IMR-90 (cell line): ENCODE measurements around the gene STON2. TPM values are rescaled to one million over a fixed set of nuclear protein-coding genes. Genes with fewer than 3 reads are reported as not detected.

Source experiments
- ATAC-seq: fragments of 200-7000 bp; cut with Tn5 transposase; 2 replicates; pipeline ENCODE4 v1.9.1; 2020; ENCODE audit warnings: low read depth, mild to moderate bottlenecking, moderate library complexity
- BruUV-seq: library from RNA; stranded (reverse); fragments of 400-500 nt; replicated peaks from 2 replicates; lab custom pipeline; 2021; lab: Mats Ljungman, UMichigan
- CTCF ChIA-PET: fragments of 300-600 bp; formaldehyde crosslinking; extraction: SDS; loops from one replicate; lab custom pipeline; 2021; ENCODE audit warnings: antibody characterized with exemption; lab: Yijun Ruan, JAX
- POLR2A ChIA-PET: fragments of 300-600 bp; sonication (Branson Sonifier 250); formaldehyde crosslinking; loops from one replicate; lab custom pipeline; 2022; ENCODE audit warnings: antibody characterized with exemption; ENCODE audit not compliant: unreplicated experiment; lab: Charles Lee
- DNase-seq: peaks from one replicate; pipeline ENCODE4 v3.0.0; 2013
- H2AFZ ChIP-seq: replicated peaks from 2 replicates; pipeline ENCODE3; 2013; ENCODE audit warnings: low read length, mild to moderate bottlenecking; ENCODE audit not compliant: poor library complexity
- H2AK5ac ChIP-seq: 2 replicates; pipeline ENCODE4 v1.6.1; 2013; ENCODE audit warnings: low read depth, low read length, inconsistent platforms
- H2AK9ac ChIP-seq: replicated peaks from 2 replicates; pipeline ENCODE3; 2013; ENCODE audit warnings: mild to moderate bottlenecking, low read depth, low read length, moderate library complexity; ENCODE audit not compliant: poor library complexity
- H2BK120ac ChIP-seq: 2 replicates; pipeline ENCODE4 v1.6.1; 2013; ENCODE audit warnings: low read depth, low read length, inconsistent platforms
- H2BK15ac ChIP-seq: 3 replicates; pipeline ENCODE4 v1.6.1; 2013; ENCODE audit warnings: low read depth, low read length, inconsistent platforms
- H2BK20ac ChIP-seq: 2 replicates; pipeline ENCODE4 v1.6.1; 2013; ENCODE audit warnings: low read depth, mild to moderate bottlenecking, inconsistent platforms, low read length, moderate library complexity
- H2BK5ac ChIP-seq: 2 replicates; pipeline ENCODE4 v1.6.1; 2013; ENCODE audit warnings: mild to moderate bottlenecking, low read depth, low read length, inconsistent platforms; ENCODE audit not compliant: poor library complexity, severe bottlenecking
- H3K14ac ChIP-seq: replicated peaks from 2 replicates; pipeline ENCODE4 v1.6.1; 2013; ENCODE audit warnings: low read depth, low read length, inconsistent platforms
- H3K18ac ChIP-seq: 2 replicates; pipeline ENCODE4 v1.6.1; 2013; ENCODE audit warnings: low read depth, low read length, control low read depth
- H3K23ac ChIP-seq: 2 replicates; pipeline ENCODE4 v1.6.1; 2013; ENCODE audit warnings: low read depth, low read length, inconsistent platforms
- H3K27ac ChIP-seq: 2 replicates; pipeline ENCODE4 v1.5.1; 2013; ENCODE audit warnings: mild to moderate bottlenecking, control low read depth, low read length; ENCODE audit not compliant: insufficient read depth
- H3K27me3 ChIP-seq: 2 replicates; pipeline ENCODE4 v1.6.1; 2013; ENCODE audit warnings: low read length; ENCODE audit not compliant: control insufficient read depth, insufficient read depth
- H3K36me3 ChIP-seq: 2 replicates; pipeline ENCODE4 v1.6.1; 2013; ENCODE audit warnings: low read length, mixed read lengths; ENCODE audit not compliant: control insufficient read depth, insufficient read depth
- H3K4ac ChIP-seq: 2 replicates; pipeline ENCODE4 v1.6.1; 2013; ENCODE audit warnings: low read depth, low read length, inconsistent platforms
- H3K4me1 ChIP-seq: 2 replicates; pipeline ENCODE4 v1.6.1; 2013; ENCODE audit warnings: low read length, mixed read lengths; ENCODE audit not compliant: control insufficient read depth, insufficient read depth
- H3K4me2 ChIP-seq: 2 replicates; pipeline ENCODE4 v1.6.1; 2013; ENCODE audit warnings: low read depth, mild to moderate bottlenecking, control low read depth, low read length, moderate library complexity
- H3K4me3 ChIP-seq: 2 replicates; pipeline ENCODE4 v1.5.1; 2013; ENCODE audit warnings: low read depth, mild to moderate bottlenecking, control low read depth, low read length, moderate library complexity; ENCODE audit not compliant: insufficient read depth
- H3K56ac ChIP-seq: 2 replicates; pipeline ENCODE4 v1.6.1; 2013; ENCODE audit warnings: low read length, inconsistent platforms; ENCODE audit not compliant: insufficient read depth; ENCODE audit errors: extremely low read depth
- H3K79me1 ChIP-seq, 2 experiments: 2 replicates each; pipeline ENCODE4 v1.6.1; 2013; ENCODE audit warnings: low read length in 2 of 2, inconsistent platforms in 1 of 2, low read depth in 1 of 2
- H3K9ac ChIP-seq: 2 replicates; pipeline ENCODE4 v1.6.1; 2013; ENCODE audit warnings: low read depth, low read length, control low read depth
- H3K9me1 ChIP-seq: 2 replicates; pipeline ENCODE4 v1.6.1; 2013; ENCODE audit warnings: low read length, inconsistent platforms; ENCODE audit not compliant: insufficient read depth
- H3K9me3 ChIP-seq: 2 replicates; pipeline ENCODE4 v1.6.1; 2013; ENCODE audit warnings: low read length; ENCODE audit not compliant: control insufficient read depth, insufficient read depth
- H4K20me1 ChIP-seq: 2 replicates; pipeline ENCODE4 v1.6.1; 2013; ENCODE audit warnings: low read length, inconsistent platforms; ENCODE audit not compliant: insufficient read depth
- H4K5ac ChIP-seq: 2 replicates; pipeline ENCODE4 v1.6.1; 2013; ENCODE audit warnings: mild to moderate bottlenecking, low read depth, low read length, control low read depth
- H4K8ac ChIP-seq, 2 experiments: 2 replicates each; pipeline ENCODE4 v1.6.1; 2013; ENCODE audit warnings: low read depth in 2 of 2, low read length in 2 of 2, control low read depth in 1 of 2, inconsistent platforms in 1 of 2
- H4K91ac ChIP-seq: 2 replicates; pipeline ENCODE4 v1.6.1; 2013; ENCODE audit warnings: low read depth, low read length, inconsistent platforms; ENCODE audit not compliant: insufficient read depth
- BHLHE40 ChIP-seq: fragments of 150-350 bp; IDR thresholded peaks from 2 replicates; pipeline ENCODE4 v1.6.1; 2016; ENCODE audit warnings: mild to moderate bottlenecking, low read depth, low read length
- CEBPB ChIP-seq: IDR thresholded peaks from 2 replicates; pipeline ENCODE4 v1.6.1; 2012; ENCODE audit warnings: low read depth, low read length, improper control_type of control experiment
- CHD1 ChIP-seq: IDR thresholded peaks from 2 replicates; pipeline ENCODE4 v1.6.1; 2012; ENCODE audit warnings: low read depth, low read length, improper control_type of control experiment
- CTCF ChIP-seq: conservative IDR thresholded peaks from 2 replicates; pipeline ENCODE4 v1.5.1; 2012; ENCODE audit warnings: mild to moderate bottlenecking, low read depth, low read length, improper control_type of control experiment
- ELK1 ChIP-seq: fragments of 150-350 bp; IDR thresholded peaks from 2 replicates; pipeline ENCODE4 v1.6.1; 2016; ENCODE audit warnings: low read depth, mild to moderate bottlenecking, low read length, moderate library complexity, borderline replicate concordance
- FOS ChIP-seq: fragments of 150-350 bp; IDR thresholded peaks from 2 replicates; pipeline ENCODE4 v1.6.1; 2016; ENCODE audit warnings: low read depth, low read length
- MAZ ChIP-seq: IDR thresholded peaks from 2 replicates; pipeline ENCODE4 v1.6.1; 2012; ENCODE audit warnings: low read depth, mild to moderate bottlenecking, low read length, improper control_type of control experiment, moderate library complexity, borderline replicate concordance
- MXI1 ChIP-seq: IDR thresholded peaks from 2 replicates; pipeline ENCODE4 v1.6.1; 2012; ENCODE audit warnings: low read depth, mild to moderate bottlenecking, low read length, moderate library complexity, borderline replicate concordance
- NFE2L2 ChIP-seq: fragments of 150-350 bp; IDR thresholded peaks from 2 replicates; pipeline ENCODE4 v1.6.1; 2016; ENCODE audit warnings: low read depth, mild to moderate bottlenecking, low read length
- POLR2A ChIP-seq: IDR thresholded peaks from 2 replicates; pipeline ENCODE4 v1.6.1; 2012; ENCODE audit warnings: mild to moderate bottlenecking, low read depth, low read length
- RAD21 ChIP-seq: IDR thresholded peaks from 2 replicates; pipeline ENCODE4 v1.6.1; 2012; ENCODE audit warnings: low read length, improper control_type of control experiment
- RCOR1 ChIP-seq: IDR thresholded peaks from 2 replicates; pipeline ENCODE4 v1.6.1; 2012; ENCODE audit warnings: mild to moderate bottlenecking, low read length, improper control_type of control experiment; ENCODE audit not compliant: insufficient replicate concordance
- RFX5 ChIP-seq: IDR thresholded peaks from 2 replicates; pipeline ENCODE4 v1.8.0; 2012; ENCODE audit warnings: low read depth, mild to moderate bottlenecking, low read length, moderate library complexity
- SMC3 ChIP-seq: fragments of 150-350 bp; IDR thresholded peaks from 2 replicates; pipeline ENCODE4 v1.6.1; 2016; ENCODE audit warnings: low read depth, mild to moderate bottlenecking, antibody characterized with exemption, low read length, moderate library complexity
- USF2 ChIP-seq: fragments of 150-350 bp; IDR thresholded peaks from 2 replicates; pipeline ENCODE4 v1.6.1; 2017; ENCODE audit warnings: mild to moderate bottlenecking, antibody characterized with exemption, low read length, low read depth
- WGBS, 2 experiments: methylation state at CpG; one replicate each; pipeline versions ENCODE4 v1.1.5 to v1.1.7; 2013; ENCODE audit warnings: missing lambda C conversion rate in 2 of 2; ENCODE audit not compliant: insufficient read length in 1 of 2; ENCODE audit errors: extremely low coverage in 2 of 2; 5-methylcytosine and 5-hydroxymethylcytosine counted together
- dilution Hi-C: fragments of 300-500 bp; cut with HindIII; formaldehyde crosslinking; loops from one replicate; pipeline ENCODE4 v1.14.3; 2018; ENCODE audit warnings: low sequenced_read_pairs; ENCODE audit not compliant: unreplicated experiment
- in situ Hi-C: fragments of 300-500 bp; cut with MboI; formaldehyde crosslinking; loops from 3 replicates; pipeline ENCODE4 v1.14.3; 2019; ENCODE audit warnings: low sequenced_read_pairs, inconsistent platforms, mixed read lengths
- intact Hi-C: fragments of 100-400 bp; cut with micrococcal nuclease; formaldehyde crosslinking; loops from 2 replicates; pipeline ENCODE4 v1.10.0; 2022
- polyA plus RNA-seq, 3 experiments: library from polyadenylated mRNA; depleted of rRNA; stranded (reverse); fragments of >200 nt; gene quantifications; 2 replicates each; pipeline ENCODE4 v1.2.3, GENCODE V29; 2012; ENCODE audit warnings: low replicate concordance in 1 of 3
- total RNA-seq: library from RNA; depleted of rRNA; stranded (reverse); fragments of >200 nt; gene quantifications from 2 replicates; pipeline ENCODE4 v1.2.3, GENCODE V29; 2012

Gene STON2
- total and polyA plus RNA-seq, 2 of the 4 experiments (the other 2 are of a cell fraction): not detected

GRCh38 chr14:81341781-81342180 lies 58.3 kb downstream of the STON2 start:
- dilution Hi-C loops: no loop called here
- ATAC-seq: no peak
- intact Hi-C loops: no loop called here
- Histone ChIP-seq H3K56ac (no peak overlapping the region), H2AK9ac (no peak overlapping the region), H3K36me3 (no peaks in the 10 kb centered on the region), H3K18ac (no peak overlapping the region), H3K9me1 (no peaks in the 10 kb centered on the region), H3K4me2 (no peak overlapping the region), H4K8ac (no peak overlapping the region), H3K9me3 (no peaks in the 10 kb centered on the region; the same call in 1 of the 2 replicates), H3K4me1 (no peaks in the 10 kb centered on the region), H2BK120ac (no peak overlapping the region), H3K23ac (no peak overlapping the region), H2AFZ (no peak overlapping the region), H4K20me1 (no peaks in the 10 kb centered on the region), H3K4me3 (no peak overlapping the region), H2BK15ac (no peak overlapping the region), H3K27ac (no peak overlapping the region), H3K4ac (no peak overlapping the region), H2AK5ac (no peak overlapping the region), H3K27me3 (no peaks in the 10 kb centered on the region), H3K9ac (no peak overlapping the region), H4K91ac (no peak overlapping the region), H3K79me1 (no peaks in the 10 kb centered on the region), H4K5ac (no peak overlapping the region), H2BK20ac (no peak overlapping the region), H3K14ac (no peak overlapping the region), H2BK5ac (no peak overlapping the region)
- POLR2A ChIA-PET: no interaction called here
- DNase-seq: no peak
- CTCF ChIA-PET: no interaction called here
- in situ Hi-C loops: no loop called here
- 60% methylated on average over 1 of the region's 3 CpGs; no CpG with 5 or more reads in 1 of the 2 experiments for WGBS, 2 experiments
- BruUV-seq: no TSS peak
- TF ChIP-seq RAD21 (no peak), USF2 (no peak), RCOR1 (no peak), ELK1 (no peak), CTCF (no peak), MXI1 (no peak), CHD1 (no peak), POLR2A (no peak), MAZ (no peak), RFX5 (no peak), NFE2L2 (no peak), SMC3 (no peak), BHLHE40 (no peak), CEBPB (no peak), FOS (no peak)
